GM21576 (cell line): Measurements from ENCODE around the gene ABI1.

Experiments used
- ATAC-seq: cut with Tn5 transposase; IDR thresholded peaks from one replicate; pipeline ENCODE4 v1.9.1; 2021; ENCODE audit warnings: mild to moderate bottlenecking, moderate library complexity; ENCODE audit not compliant: unreplicated experiment

Gene ABI1

DNA sequence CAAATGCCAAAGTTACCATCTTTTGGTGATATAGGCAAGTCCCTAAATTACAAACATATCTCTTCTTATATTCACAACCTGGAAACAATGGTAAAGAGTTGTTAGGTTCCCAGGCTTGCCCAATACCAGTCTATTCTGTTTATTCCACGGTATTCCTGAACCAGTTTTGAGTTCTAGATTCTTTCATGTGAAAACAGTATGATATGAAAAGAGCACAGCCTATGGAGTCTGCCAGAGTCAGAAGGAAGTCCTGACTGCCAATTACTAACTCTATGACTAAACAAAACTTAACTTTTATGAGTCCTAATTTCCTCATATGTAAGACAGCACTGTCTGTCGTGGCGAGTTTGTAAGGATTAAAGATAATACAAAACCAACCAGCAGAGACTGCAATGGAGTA, 5.6 kb downstream of the ABI1 start:
- ATAC-seq: no peak

GRCh38 chr10:26854524-26854923, 6.2 kb downstream of the ABI1 start:
- ATAC-seq: no peak

DNA sequence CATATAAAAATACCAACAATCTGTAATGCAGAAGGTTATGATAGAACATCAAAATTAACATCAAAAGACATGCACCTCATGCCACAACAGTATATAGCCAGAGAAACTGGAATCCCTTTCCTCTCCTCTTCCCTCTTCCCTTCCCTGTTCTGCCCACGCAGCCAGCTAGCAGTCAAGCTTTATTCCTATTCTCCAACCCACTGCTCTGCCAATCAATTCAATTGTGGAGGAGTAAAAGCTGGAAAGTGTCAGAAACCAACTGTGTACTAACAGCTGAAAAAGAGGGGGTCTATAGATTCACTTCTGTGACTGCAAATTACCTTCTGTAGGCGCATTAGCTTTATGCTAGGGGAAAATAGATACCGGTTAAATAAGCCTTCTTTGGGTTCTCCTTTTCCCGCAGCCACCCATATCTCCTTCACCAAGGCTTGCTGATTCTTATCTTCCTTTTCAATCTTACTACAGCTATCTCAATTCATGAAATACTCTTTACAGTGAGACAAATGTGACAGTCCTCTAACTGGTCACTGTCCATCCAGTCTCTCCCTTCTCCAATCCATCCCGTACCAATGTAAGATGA, 16.3 kb downstream of the ABI1 start:
- ATAC-seq: no peak

GRCh38 chr10:26843736-26844135, 17.0 kb downstream of the ABI1 start:
- ATAC-seq: no peak

DNA sequence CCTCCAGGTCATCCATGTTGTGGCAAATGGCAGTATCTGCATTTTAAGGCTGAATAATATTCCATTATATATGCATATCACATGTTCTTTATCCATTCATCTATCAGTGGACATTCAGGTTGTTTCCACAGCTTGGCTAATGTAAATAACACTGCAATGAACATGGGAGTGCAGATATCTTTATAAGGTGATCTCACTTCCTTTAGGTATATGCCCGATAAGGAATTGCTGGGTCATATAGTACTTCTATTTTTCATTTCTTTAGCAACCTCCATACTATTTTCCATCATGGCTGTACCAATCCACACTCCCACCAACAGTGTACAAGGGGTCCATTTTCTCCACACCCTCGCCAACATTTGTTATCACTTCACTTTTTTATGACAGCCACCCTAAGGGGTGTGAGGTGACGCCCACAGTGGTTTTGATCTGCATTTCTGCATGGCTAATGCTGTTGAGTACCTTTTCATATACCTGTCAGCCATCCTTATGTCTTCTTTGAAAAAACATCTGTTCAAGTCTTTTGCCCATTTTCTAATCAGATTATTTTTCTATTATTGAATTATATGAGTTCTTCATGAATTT, 18.9 kb downstream of the ABI1 start:
- no peak for ATAC-seq

- peak; percentile 48 for ATAC-seq
Observed at GRCh38 chr10:26840938-26841732, 19.6 kb downstream of the ABI1 start.

GRCh38 chr10:26839966-26840627, 20.7 kb downstream of the ABI1 start:
- ATAC-seq: no peak

- ATAC-seq: no peak
Observed at GRCh38 chr10:26837139-26837538, 23.6 kb downstream of the ABI1 start.

DNA sequence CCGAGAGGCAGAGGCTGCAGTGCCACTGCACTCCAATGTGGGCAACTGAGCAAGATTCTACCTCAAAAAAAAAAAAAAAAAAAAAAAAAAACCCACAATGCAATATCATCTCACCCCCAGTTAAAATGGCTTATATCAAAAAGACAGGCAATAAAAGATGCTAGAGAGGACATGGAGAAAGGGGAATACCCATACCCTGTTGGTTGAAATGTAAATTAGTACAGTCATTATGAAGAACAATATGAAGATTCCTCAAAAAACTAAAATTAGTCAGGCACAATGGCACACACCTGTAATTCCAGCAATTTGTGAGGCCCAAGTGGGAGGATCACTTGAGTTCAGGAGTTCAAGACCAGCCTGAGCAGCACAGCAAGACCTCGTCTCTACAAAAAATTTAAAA, 25.7 kb downstream of the ABI1 start:
- ATAC-seq: no peak

DNA sequence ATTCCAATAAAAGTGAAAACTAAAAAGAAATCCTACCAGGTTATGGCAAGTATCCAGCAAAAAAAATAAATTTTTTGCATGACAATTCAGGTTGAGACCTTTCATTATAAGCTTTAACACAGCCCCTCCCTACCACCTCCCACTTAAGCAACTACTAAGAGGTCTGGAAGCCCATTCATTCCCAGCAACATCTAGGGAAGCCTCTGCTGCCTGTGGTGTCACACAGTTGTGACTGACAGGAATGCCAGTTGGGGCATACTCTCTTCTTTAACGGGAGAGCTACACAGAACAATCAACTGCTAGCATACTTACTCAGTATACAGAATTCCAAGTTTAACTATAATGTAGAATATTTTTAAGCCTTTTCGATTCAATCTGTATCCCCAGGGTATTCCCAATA, 27.8 kb downstream of the ABI1 start:
- ATAC-seq: no peak

DNA sequence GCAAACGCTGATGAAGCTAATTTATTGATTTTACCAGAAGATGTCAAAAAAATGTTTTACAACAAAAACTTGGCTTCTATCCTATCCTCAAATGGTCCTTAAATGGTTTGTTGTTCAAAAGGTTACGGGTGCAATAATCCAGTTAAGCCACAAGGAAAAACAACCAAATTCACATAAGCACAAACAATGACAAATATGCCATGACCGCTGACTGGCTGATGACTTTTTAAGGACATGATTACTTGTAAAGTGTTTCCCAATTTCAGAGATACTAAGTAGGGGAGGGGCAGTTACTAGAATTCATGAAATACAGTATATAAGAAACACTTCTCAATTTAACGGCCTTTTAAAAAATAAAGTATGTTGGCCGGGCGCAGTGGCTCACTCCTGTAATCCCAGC, 28.8 kb downstream of the ABI1 start:
- no peak for ATAC-seq

- ATAC-seq: no peak
Observed at GRCh38 chr10:26829810-26830515, 30.8 kb downstream of the ABI1 start.

DNA sequence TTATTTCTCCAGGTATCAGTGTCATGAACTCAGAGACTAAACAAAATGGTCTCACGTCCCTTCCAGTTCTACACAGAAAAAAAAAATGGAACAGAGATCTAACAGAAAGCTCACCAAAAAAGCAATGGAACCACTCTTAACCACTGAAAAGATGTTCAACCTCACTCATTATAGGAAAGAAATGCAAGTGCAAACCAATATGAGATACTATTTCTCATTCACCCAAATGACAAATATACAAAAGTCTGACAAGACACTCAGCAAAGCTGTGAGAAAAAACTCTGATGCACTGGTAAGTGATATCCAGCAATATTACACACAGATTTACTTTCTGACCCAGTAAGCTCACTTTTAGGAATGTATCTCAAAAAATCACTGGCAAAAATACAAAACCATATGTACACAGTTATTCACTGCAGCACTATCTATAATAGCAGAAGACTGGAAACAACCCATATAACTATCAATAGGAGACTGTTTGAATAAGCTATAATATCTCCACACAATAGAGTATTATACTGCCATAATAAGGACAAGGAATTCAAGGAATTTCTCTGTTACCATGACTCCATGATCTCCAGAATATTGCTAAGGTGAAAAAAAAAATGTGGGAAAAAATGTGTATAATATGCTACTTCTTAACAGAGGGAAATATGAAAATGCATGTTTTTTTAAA, 36.6 kb downstream of the ABI1 start:
- ATAC-seq: no peak

DNA sequence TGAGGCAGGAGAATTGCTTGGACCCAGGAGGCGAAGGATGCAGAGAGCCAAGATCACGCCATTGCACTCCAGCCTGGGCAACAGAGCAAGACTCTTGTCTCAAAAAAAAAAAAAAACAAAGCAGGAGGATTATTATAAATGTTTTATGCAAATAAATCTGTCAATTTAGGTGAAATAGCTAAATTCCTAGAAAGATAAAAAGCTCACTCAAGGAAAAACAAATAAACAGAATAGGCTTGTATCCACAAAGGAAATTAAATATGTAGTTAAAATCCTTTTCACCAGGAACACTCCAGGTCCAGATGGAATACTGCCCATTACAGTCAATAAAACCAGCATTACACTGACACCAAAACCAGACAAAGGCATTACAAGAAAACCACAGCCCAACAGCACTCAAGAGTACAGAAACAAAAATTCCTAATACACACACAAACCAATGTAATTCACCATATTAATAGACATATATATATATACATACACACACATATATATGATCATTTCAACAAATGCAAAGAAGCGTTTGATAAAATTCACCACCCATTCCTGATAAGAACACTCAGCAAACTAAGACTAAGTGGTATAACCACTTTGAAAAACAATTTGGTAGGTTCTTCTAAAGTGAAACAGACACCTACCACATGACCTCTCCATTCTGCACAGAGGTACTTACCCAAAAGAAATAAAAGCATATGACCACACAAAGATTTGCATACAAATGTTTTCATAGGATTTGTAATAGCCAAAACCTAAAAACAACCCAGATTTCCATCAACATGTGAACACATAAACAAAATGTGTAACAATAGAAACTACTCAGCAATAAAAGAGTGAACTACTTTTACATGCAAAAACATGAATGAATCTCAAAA, 38.8 kb downstream of the ABI1 start:
- ATAC-seq: no peak

- ATAC-seq: no peak
Observed at GRCh38 chr10:26815500-26815899, 45.3 kb downstream of the ABI1 start.

DNA sequence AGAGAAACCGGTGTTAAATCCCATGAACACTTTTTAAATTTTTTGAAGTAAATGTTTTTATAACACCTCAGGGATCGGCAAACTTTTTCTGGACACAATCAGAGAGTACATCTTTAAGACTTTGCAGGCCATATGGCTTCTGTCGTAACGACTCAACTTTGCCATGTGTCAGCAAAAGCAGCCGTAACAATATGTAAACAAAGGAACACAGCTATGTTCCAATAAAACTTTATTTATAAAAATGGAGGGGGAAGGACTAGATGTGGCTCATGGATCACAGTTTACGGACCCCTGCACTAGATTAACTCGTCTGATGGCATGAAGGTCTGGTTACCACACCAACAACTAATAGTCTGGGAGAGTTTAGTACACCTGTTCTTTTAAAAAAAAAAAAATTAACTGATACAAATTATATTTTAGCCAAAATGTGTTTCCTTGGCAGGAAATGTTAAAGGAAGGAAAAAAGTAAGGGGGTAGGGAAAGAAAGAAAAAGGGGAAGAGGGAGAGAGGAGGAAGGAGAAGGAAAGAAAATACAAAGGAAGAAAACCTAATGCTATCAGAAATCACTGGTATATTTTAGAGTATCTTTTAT, 50.2 kb downstream of the ABI1 start:
- ATAC-seq: no peak

- no peak for ATAC-seq
Observed at GRCh38 chr10:26809973-26810372, 50.8 kb downstream of the ABI1 start.

GRCh38 chr10:26807532-26807931, 53.2 kb downstream of the ABI1 start:
- no peak for ATAC-seq

DNA sequence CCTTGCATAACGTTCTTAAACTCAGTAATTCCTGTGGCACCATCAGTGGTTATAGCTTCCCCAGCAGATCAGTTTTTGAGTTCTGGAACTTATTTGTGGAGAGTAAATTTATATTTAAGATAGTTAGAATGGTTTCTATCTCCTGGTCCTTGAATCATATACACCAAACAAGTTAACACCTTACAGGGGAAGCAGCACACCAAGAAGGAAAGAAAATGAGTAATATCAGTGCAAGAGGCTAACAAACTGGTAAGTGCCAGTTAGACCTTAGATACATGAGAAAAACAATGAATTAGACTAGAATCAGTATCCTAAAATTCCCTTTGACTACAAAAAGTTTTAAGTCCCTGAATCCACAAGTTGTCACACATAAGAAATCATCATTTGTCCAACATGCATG, 54.2 kb downstream of the ABI1 start:
- no peak for ATAC-seq
